Pancreas (tissue), 10 donors: Measurements from ENCODE around the gene CCDC83. TPM values are rescaled to one million over a fixed set of nuclear protein-coding genes. Genes with fewer than 3 reads are reported as not detected.

Experiments used
- ATAC-seq, 4 donors: fragments of 200-7000 bp; cut with Tn5 transposase; one replicate each; pipeline versions ENCODE4 v1.8.0 to v1.9.1; 2020; ENCODE audit warnings: mild to moderate bottlenecking in 4 of 4, moderate library complexity in 4 of 4
- DNase-seq, 6 donors: peaks; one replicate each; pipeline ENCODE4 v3.0.0-alpha.2; 2020
- FAIRE-seq: peaks from 2 replicates; lab custom pipeline; 2012; peaks lifted over from hg19 to GRCh38; lab: Jason Lieb, UNC
- H3K27ac ChIP-seq, 4 donors: fragments of 200-600 bp; sonication (generic); 1 replicate in 3 of 4; 2 replicates in 1 of 4; pipeline versions ENCODE4 v1.5.0 to v1.8.0; 2020
- H3K27me3 ChIP-seq, 4 donors: fragments of 200-600 bp; one replicate each; pipeline ENCODE4 v1.8.0; 2021
- H3K36me3 ChIP-seq, 3 donors: fragments of 200-600 bp; sonication (generic) in 1 of 3; one replicate each; pipeline versions ENCODE4 v1.5.0 to v1.8.0; 2020 to 2021
- H3K4me1 ChIP-seq, 3 donors: fragments of 200-600 bp; one replicate each; pipeline ENCODE4 v1.8.0; 2021
- H3K4me3 ChIP-seq, 4 donors: fragments of 200-600 bp; sonication (generic) in 2 of 4; one replicate each; pipeline versions ENCODE4 v1.5.0 to v1.8.0; 2020 to 2021
- H3K9me3 ChIP-seq, 4 donors: fragments of 200-600 bp; one replicate each; pipeline ENCODE4 v1.8.0; 2021
- CTCF ChIP-seq, 4 donors: fragments of 200-600 bp; sonication (generic) in 3 of 4; IDR thresholded peaks; one replicate each; pipeline versions ENCODE4 v1.5.0 to v1.8.0; 2021; ENCODE audit warnings: antibody characterized with exemption in 4 of 4
- WGBS, 2 donors: extraction: QIAGEN DNeasy Blood & Tissue Kit; methylation state at CpG; one replicate each; pipeline ENCODE4 v1.1.7; 2013; 5-methylcytosine and 5-hydroxymethylcytosine counted together
- intact Hi-C, 3 donors: fragments of 100-400 bp; cut with DNase I; formaldehyde crosslinking; loops; one replicate each; pipeline versions ENCODE4 v1.11.1 to v1.14.2; 2022
- polyA plus RNA-seq, 2 donors: library from polyadenylated mRNA; stranded (reverse); fragments of 200-250 nt; gene quantifications; one replicate each; pipeline ENCODE4 v1.2.3, GENCODE V29; 2013
- total RNA-seq, 6 donors: library from RNA; stranded (reverse); fragmentation: NEBNext Ultra II Directional in 4 of 6; extraction: Animal tissue kit (Norgen Biotek cat#: 25700) in 4 of 6; gene quantifications; one replicate each; pipeline versions ENCODE4 v1.2.1 to v1.2.4, GENCODE V29; 2021 to 2023
- donor health status: healthy with polysubstance abuse.
- donor health status: DM: no; HTN: no; CAD: no; lungs with moderate emphysema.
- donor health status: DM: no; HTN: no; CAD: no.
- donor health status: control.
- donor health status: control.
- donor health status: Bipolar disorder and iron deficiency.
- donor health status: DM: yes; HTN: yes; CAD: no.
- donor health status: DM: no; HTN: no; CAD: no.
- donor health status: DM: no; HTN: no; CAD: no.
- donor health status: DM: yes; HTN: yes; CAD: no.

Gene CCDC83
- total and polyA plus RNA-seq, 8 donors: not detected

DNA sequence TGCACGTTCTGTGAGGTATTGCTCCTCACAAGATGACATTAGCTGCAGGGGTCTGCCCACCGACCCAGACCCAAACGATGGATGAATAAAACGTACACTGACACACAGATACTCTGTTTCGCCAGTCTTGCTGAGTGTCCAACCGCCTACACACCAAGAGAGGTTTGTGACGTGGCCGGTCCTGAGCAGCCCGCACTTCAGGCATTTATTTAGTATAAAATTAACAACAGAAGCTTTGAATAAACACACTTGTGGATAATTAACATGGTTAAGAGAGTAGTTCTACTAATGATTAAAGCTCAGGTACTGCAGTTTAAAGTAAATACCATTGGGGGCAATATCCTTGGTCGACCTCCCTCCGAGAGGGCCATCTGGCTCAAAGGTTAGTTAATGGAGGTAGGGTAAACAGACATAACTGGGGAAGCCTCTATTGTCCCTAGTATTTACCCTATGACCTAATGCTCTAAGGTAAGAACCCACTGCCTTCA is 75.7 kb downstream of the CCDC83 start:
- ATAC-seq: no peak
- WGBS, 2 donors: 40 to 43% methylated on average over 11 of the region's 11 CpGs

GRCh38 chr11:85934596-85935169 is 79.5 kb downstream of the CCDC83 start:
- H3K4me1 ChIP-seq: no peaks in the 10 kb centered on the region
- DNase-seq (peak in 5 of 6 donors; percentile 11 to 75 (median 49)), FAIRE-seq (no peak), ATAC-seq (peak in 3 of 4 donors; percentile 43 to 69 (median 56))
- no peak overlapping the region for H3K27ac ChIP-seq
- no peaks in the 10 kb centered on the region for H3K36me3 ChIP-seq
- no peak for TF ChIP-seq CTCF (IDR thresholded peaks at IDR 0.05)
- H3K9me3 ChIP-seq: no peaks in the 10 kb centered on the region
- H3K4me3 ChIP-seq: no peak overlapping the region
- no peaks in the 10 kb centered on the region for H3K27me3 ChIP-seq
- WGBS, 2 donors: 47 to 48% methylated on average over 47 of the region's 47 CpGs
- intact Hi-C loops: loop anchor here in 1 of 3 donors (10.0 kb wide), 1 partner anchor 280 kb away; no protein-coding TSS in a partner anchor

More for the DNA sequence above, 75.7 kb downstream of the CCDC83 start:
- Histone ChIP-seq H3K27ac (no peak overlapping the region), H3K36me3 (no peaks in the 10 kb centered on the region), H3K4me1 (no peaks in the 10 kb centered on the region), H3K27me3 (no peaks in the 10 kb centered on the region), H3K4me3 (no peak overlapping the region), H3K9me3 (no peaks in the 10 kb centered on the region)
- FAIRE-seq (no peak), DNase-seq (no peak)
- no peak for TF ChIP-seq CTCF (IDR thresholded peaks at IDR 0.05)
- intact Hi-C loops: loop anchor here in 1 of 3 donors (10.0 kb wide), 1 partner anchor 284 kb away; no protein-coding TSS in a partner anchor

GRCh38 chr11:85935751-85936150 is 80.6 kb downstream of the CCDC83 start:
- H3K9me3 ChIP-seq: no peaks in the 10 kb centered on the region
- 92 to 97% methylated on average over 10 of the region's 10 CpGs for WGBS, 2 donors
- no peak for TF ChIP-seq CTCF (IDR thresholded peaks at IDR 0.05)
- FAIRE-seq (no peak), DNase-seq (peak in 1 of 6 donors; percentile 55), ATAC-seq (no peak)
- H3K27ac ChIP-seq: no peak overlapping the region
- no peaks in the 10 kb centered on the region for H3K27me3 ChIP-seq
- no peaks in the 10 kb centered on the region for H3K4me1 ChIP-seq
- H3K4me3 ChIP-seq: no peak overlapping the region
- H3K36me3 ChIP-seq: no peaks in the 10 kb centered on the region
- intact Hi-C loops: loop anchor here in 1 of 3 donors (10.0 kb wide), 1 partner anchor 279 kb away; no protein-coding TSS in a partner anchor

DNA sequence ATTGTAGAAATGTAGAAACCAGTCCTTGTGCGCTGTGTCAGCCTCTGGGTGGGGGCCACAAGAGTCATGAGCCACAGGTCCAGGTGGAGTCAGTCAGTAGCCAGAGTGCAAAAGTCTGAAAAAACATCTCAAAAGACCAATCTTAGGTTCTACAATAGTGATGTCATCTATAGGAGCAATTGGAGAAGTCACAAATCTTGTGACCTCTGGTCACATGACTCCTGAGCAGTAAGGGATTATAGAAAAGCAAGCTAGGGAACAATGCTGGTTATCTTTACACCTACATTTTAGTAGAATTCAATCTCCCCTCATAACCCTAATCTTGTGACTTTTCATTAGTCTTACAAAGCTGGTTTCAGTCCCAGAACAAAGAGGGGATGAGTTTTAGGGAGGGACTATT is 82.7 kb downstream of the CCDC83 start:
- FAIRE-seq: no peak
- no peaks in the 10 kb centered on the region for H3K4me1 ChIP-seq
- no peak for TF ChIP-seq CTCF (IDR thresholded peaks at IDR 0.05)
- no peaks in the 10 kb centered on the region for H3K9me3 ChIP-seq
- H3K36me3 ChIP-seq: no peaks in the 10 kb centered on the region
- H3K27me3 ChIP-seq: no peaks in the 10 kb centered on the region
- ATAC-seq: no peak
- H3K4me3 ChIP-seq: no peak overlapping the region
- no peak for DNase-seq
- H3K27ac ChIP-seq: no peak overlapping the region
- 96 to 100% methylated on average over 1 of the region's 1 CpG for WGBS, 2 donors
- intact Hi-C loops: loop anchor here in 1 of 3 donors (10.0 kb wide), 1 partner anchor 277 kb away; no protein-coding TSS in a partner anchor
